Activated naive CD4-positive, alpha-beta T cell treated with anti-CD3 and anti-CD28 coated beads, Interleukin-2, amount 50 U/mL, for 16 hours (primary cell): Measurements from ENCODE around the gene PIM3.

Experiments used
- DNase-seq: peaks from one replicate; pipeline ENCODE4 v3.0.0-alpha.2; 2020

Gene PIM3

GRCh38 chr22:50008151-50009040 is 47.8 kb downstream of the PIM3 start:
- DNase-seq: no peak

DNA sequence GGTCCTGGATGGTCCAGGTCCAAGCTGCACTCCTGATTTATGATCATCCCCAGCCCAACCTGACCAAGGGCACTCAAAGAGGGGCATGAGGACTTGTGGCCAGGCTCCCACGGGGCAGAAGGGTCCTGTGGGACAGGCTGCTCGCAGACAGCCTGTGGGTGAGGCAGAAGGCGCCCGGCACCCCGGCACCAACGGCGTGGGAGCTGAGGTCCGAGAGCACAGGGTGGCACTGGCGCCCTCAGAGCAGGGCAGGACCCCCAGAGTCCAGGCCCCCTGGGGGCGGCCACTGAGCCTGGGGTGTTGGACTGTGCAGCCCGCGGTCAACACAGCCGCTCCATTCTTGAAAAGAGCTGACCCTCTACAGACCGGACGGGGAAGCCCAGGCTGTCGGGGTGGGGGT is 48.7 kb downstream of the PIM3 start:
- DNase-seq: no peak

- DNase-seq: no peak
Observed at GRCh38 chr22:50009765-50010675, 49.4 kb downstream of the PIM3 start.

DNA sequence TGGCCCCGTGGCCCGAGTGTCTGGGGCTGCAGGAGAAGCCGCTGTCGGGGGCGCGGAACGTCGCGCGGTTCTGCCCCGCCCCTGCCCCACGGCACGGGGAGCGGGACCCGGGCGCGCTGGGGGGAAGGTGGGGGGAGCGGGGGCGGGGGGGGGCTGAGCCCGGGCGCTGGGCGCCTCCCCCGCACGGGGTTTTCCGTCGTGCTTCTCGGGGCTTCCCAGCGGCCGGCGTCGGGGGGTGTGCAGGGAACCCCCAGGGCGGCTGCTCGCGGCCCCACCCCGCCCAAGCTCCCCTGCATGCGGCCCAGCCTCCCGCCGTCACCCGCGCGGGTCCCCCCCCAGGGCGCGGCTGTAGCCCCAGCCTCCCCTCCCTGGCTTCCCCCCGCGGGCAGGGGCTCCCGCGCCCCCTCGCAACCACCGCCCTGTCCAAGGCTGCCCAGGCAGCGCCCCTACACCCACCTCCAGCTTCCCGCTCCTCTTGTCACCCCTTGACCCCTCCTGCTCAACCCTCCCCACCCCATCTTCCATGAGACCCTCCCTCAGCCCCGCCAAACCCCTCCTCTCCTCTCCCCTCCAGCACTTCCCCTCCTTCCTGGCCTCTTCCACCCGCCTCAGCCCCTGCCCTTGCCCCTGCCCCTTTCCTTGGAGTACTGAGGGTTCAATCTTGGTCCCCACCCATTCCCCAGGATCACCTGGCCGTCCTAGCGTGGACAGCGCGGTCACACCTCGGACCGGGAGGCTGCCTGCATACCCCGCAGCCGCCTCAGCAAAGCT is 50.3 kb downstream of the PIM3 start:
- peak; percentile 63 for DNase-seq

- peak; percentile 8 for DNase-seq
Observed at GRCh38 chr22:50011447-50012210, 51.1 kb downstream of the PIM3 start.

- peak; percentile 8 for DNase-seq
Observed at GRCh38 chr22:50012211-50013181, 51.9 kb downstream of the PIM3 start, which contains the start of gene IL17REL. IL17REL (minus strand) TSS chr22:50012765; CDS start chr22:50012646, 119 bp downstream.
